GM12878 (cell line): ENCODE data around the gene UBB. TPM values are rescaled to one million over a fixed set of nuclear protein-coding genes. Genes with fewer than 3 reads are reported as not detected.
A peak's percentile ranks its signal among the peaks of the same experiment; 100 is the strongest.

Experiments
- ATAC-seq: fragments of 200-7000 bp; cut with Tn5 transposase; 3 replicates; pipeline ENCODE4 v1.9.1; 2020; ENCODE audit warnings: mild to moderate bottlenecking, moderate library complexity
- BruUV-seq: library from RNA; stranded (reverse); fragments of 400-500 nt; replicated peaks from 2 replicates; lab custom pipeline; 2021; lab: Mats Ljungman, UMichigan
- CTCF ChIA-PET: fragments of 300-600 bp; sonication (Branson Sonifier 250); formaldehyde crosslinking; extraction: SDS; loops from one replicate; lab custom pipeline; 2021; ENCODE audit warnings: inconsistent platforms; lab: Yijun Ruan, JAX
- POLR2A ChIA-PET: fragments of 350-600 bp; formaldehyde crosslinking; extraction: SDS; loops from one replicate; lab custom pipeline; 2021; ENCODE audit warnings: inconsistent platforms; lab: Charles Lee
- RAD21 ChIA-PET: fragments of 300-600 bp; sonication (Branson Sonifier 250); formaldehyde crosslinking; loops from one replicate; lab custom pipeline; 2023; ENCODE audit warnings: antibody characterized with exemption; ENCODE audit not compliant: unreplicated experiment; lab: Charles Lee
- SMC1A ChIA-PET: fragments of 300-600 bp; sonication (Branson Sonifier 250); formaldehyde crosslinking; loops from one replicate; lab custom pipeline; 2023; ENCODE audit not compliant: unreplicated experiment, uncharacterized antibody; lab: Charles Lee
- DNase-seq: peaks from one replicate; pipeline ENCODE4 v3.0.0-alpha.2; 2011; ENCODE audit warnings: low read depth, low spot score
- FAIRE-seq: peaks from 3 replicates; lab custom pipeline; 2011; peaks lifted over from hg19 to GRCh38; lab: Jason Lieb, UNC
- H2AFZ ChIP-seq: 2 replicates; pipeline ENCODE4 v1.6.0; 2011; ENCODE audit warnings: low read depth, low read length, control low read depth; ENCODE audit not compliant: control insufficient read depth
- H3K27ac ChIP-seq: 2 replicates; pipeline ENCODE4 v1.5.1; 2011; ENCODE audit warnings: control low read depth; ENCODE audit not compliant: control insufficient read depth, insufficient read depth
- H3K27me3 ChIP-seq, 2 experiments: replicated peaks in 1 of 2; 2 replicates each; pipeline versions ENCODE4 v1.6.0 to v1.6.1; 2011; ENCODE audit warnings: low read length in 1 of 2; ENCODE audit not compliant: control insufficient read depth in 2 of 2, insufficient read depth in 2 of 2
- H3K36me3 ChIP-seq, 2 experiments: 2 replicates each; pipeline ENCODE4 v1.5.1; 2011; ENCODE audit warnings: low read length in 1 of 2; ENCODE audit not compliant: control insufficient read depth in 2 of 2, insufficient read depth in 2 of 2
- H3K4me1 ChIP-seq: 2 replicates; pipeline ENCODE4 v1.6.1; 2011; ENCODE audit warnings: mild to moderate bottlenecking, low read length, moderate library complexity, mixed read lengths; ENCODE audit not compliant: control insufficient read depth, insufficient read depth
- H3K4me2 ChIP-seq: 2 replicates; pipeline ENCODE4 v1.6.0; 2011; ENCODE audit warnings: control low read depth; ENCODE audit not compliant: control insufficient read depth, insufficient read depth
- H3K4me3 ChIP-seq: fragments of 200-600 bp; sonication (generic); 2 replicates; pipeline ENCODE4 v1.5.1; 2016
- H3K79me2 ChIP-seq: 2 replicates; pipeline ENCODE4 v1.6.0; 2011; ENCODE audit warnings: low read length; ENCODE audit not compliant: control insufficient read depth, insufficient read depth
- H3K9ac ChIP-seq: 2 replicates; pipeline ENCODE4 v1.8.0; 2011; ENCODE audit warnings: low read length, control low read depth, mixed read lengths; ENCODE audit not compliant: control insufficient read depth, insufficient read depth
- H3K9me3 ChIP-seq: replicated peaks from 3 replicates; pipeline ENCODE4 v1.5.1; 2011; ENCODE audit warnings: mild to moderate bottlenecking, low read length; ENCODE audit not compliant: control insufficient read depth, insufficient read depth
- H4K20me1 ChIP-seq: 2 replicates; pipeline ENCODE4 v1.6.0; 2011; ENCODE audit not compliant: control insufficient read depth, insufficient read depth
- CUX1 ChIP-seq: IDR thresholded peaks from 2 replicates; pipeline ENCODE4 v1.6.1; 2012; ENCODE audit warnings: improper control_type of control experiment, low read depth, low read length; ENCODE audit not compliant: insufficient replicate concordance
- E2F8 ChIP-seq: fragments of 450-650 bp; IDR thresholded peaks from 2 replicates; pipeline ENCODE4 v1.6.1; 2018; ENCODE audit warnings: mild to moderate bottlenecking, low read depth, moderate library complexity; ENCODE audit not compliant: partially characterized antibody
- EZH2 ChIP-seq: IDR thresholded peaks from 2 replicates; pipeline ENCODE4 v1.6.1; 2012; ENCODE audit warnings: low read depth, mild to moderate bottlenecking, control low read depth, inconsistent platforms, low read length, borderline replicate concordance; ENCODE audit not compliant: control insufficient read depth
- FOXM1 ChIP-seq: IDR thresholded peaks from 2 replicates; pipeline ENCODE4 v1.6.1; 2012; ENCODE audit warnings: low read depth, mild to moderate bottlenecking, inconsistent platforms, low read length, moderate library complexity
- KDM1A ChIP-seq: fragments of 200-600 bp; sonication (generic); IDR thresholded peaks from 2 replicates; pipeline ENCODE4 v1.6.1; 2016; ENCODE audit warnings: borderline replicate concordance
- MEF2A ChIP-seq: IDR thresholded peaks from 2 replicates; pipeline ENCODE4 v1.6.1; 2011; ENCODE audit warnings: low read depth, mild to moderate bottlenecking, low read length, moderate library complexity; ENCODE audit not compliant: insufficient read depth
- PML ChIP-seq: IDR thresholded peaks from 2 replicates; pipeline ENCODE4 v1.6.1; 2012; ENCODE audit warnings: low read length, inconsistent platforms
- RAD21 ChIP-seq: IDR thresholded peaks from 2 replicates; pipeline ENCODE4 v1.6.1; 2011; ENCODE audit warnings: mild to moderate bottlenecking, low read depth, low read length, moderate library complexity; ENCODE audit not compliant: insufficient read depth
- SKIL ChIP-seq: fragments of 450-650 bp; IDR thresholded peaks from 2 replicates; pipeline ENCODE4 v1.6.1; 2017; ENCODE audit warnings: mild to moderate bottlenecking, low read depth, inconsistent platforms; ENCODE audit not compliant: poor library complexity, severe bottlenecking
- SRF ChIP-seq, 2 experiments: IDR thresholded peaks; 2 replicates each; pipeline ENCODE4 v1.6.1; 2011; ENCODE audit warnings: low read depth in 2 of 2, low read length in 2 of 2, mild to moderate bottlenecking in 1 of 2, moderate library complexity in 1 of 2
- ZZZ3 ChIP-seq: IDR thresholded peaks from 2 replicates; pipeline ENCODE4 v1.6.1; 2011; ENCODE audit warnings: low read depth; ENCODE audit not compliant: control insufficient read depth, insufficient read length
- WGBS: methylation state at CpG from one replicate; pipeline ENCODE4 v1.1.6; 2016; ENCODE audit warnings: low lambda C conversion rate; ENCODE audit not compliant: insufficient replicate concordance, insufficient coverage; ENCODE audit errors: missing lambda C conversion rate; 5-methylcytosine and 5-hydroxymethylcytosine counted together
- in situ Hi-C: fragments of 300-500 bp; cut with MboI; formaldehyde crosslinking; loops from 9 replicates; pipeline ENCODE4 v1.14.3; 2018; ENCODE audit warnings: mixed read lengths
- intact Hi-C: fragments of 100-400 bp; cut with micrococcal nuclease; formaldehyde crosslinking; loops from one replicate; pipeline ENCODE4 v1.14.2; 2022; ENCODE audit not compliant: unreplicated experiment
- polyA plus RNA-seq, 11 experiments: library from polyadenylated mRNA; depleted of rRNA in 4 of 11; unstranded in 6 of 11; stranded (reverse) in 5 of 11; fragments of >200 nt; fragmentation: Nextera tagmentation in 4 of 11; fragmentation: Illumina TruSeq in 1 of 11; extraction: Ambion mirVana in 4 of 11; extraction: Trizol in 1 of 11; gene quantifications; 1 replicate in 1 of 11; 2 replicates in 10 of 11; pipeline versions ENCODE4 v1.2.1 to v1.2.3, GENCODE V29; 2011 to 2016; ENCODE audit warnings: inconsistent platforms in 2 of 11, missing spikeins in 2 of 11, low read depth in 1 of 11
- total RNA-seq, 4 experiments: library from RNA; depleted of rRNA in 3 of 4; stranded (reverse); fragments of >200 nt in 3 of 4; fragmentation: Illumina TruSeq in 1 of 4; extraction: Trizol in 1 of 4; gene quantifications; 2 replicates each; pipeline versions ENCODE4 v1.2.1 to v1.2.3, GENCODE V29; 2013 to 2021

Gene UBB
- total and polyA plus RNA-seq, 10 of the 15 experiments (the other 5 are each of a cell fraction or from before 2014, with no cell fraction given) = 1,133 to 4,246 (median 2,099) TPM

- H3K79me2 ChIP-seq = no peaks in the 10 kb centered on the region
- WGBS = 0% methylated on average over 9 of the region's 14 CpGs
- H3K9me3 ChIP-seq = no peaks in the 10 kb centered on the region
- ChIA-PET RAD21 (interaction anchor here (0.8 to 3.5 kb wide), 12 partner anchors 10 to 580 kb away, joined by 3 to 48 read pairs (median 5); partner anchors contain the start of genes CENPV, TRPV2 and UBB), SMC1A (interaction anchor here (0.8 to 6.4 kb wide), 9 partner anchors 9 to 568 kb away, joined by 3 to 41 read pairs (median 4); partner anchors contain the start of genes TRPV2 and UBB), POLR2A (interaction anchor here (0.5 to 4.1 kb wide), 15 partner anchors 9 to 568 kb away, joined by 3 to 53 read pairs (median 3); partner anchors contain the start of genes TRPV2 and UBB), CTCF (interaction anchor here (0.7 to 6.1 kb wide), 9 partner anchors 9 to 122 kb away, joined by 3 to 55 read pairs (median 5); partner anchors contain the start of genes TRPV2 and UBB)
- peak overlapping the region; percentile 99 for H3K27ac ChIP-seq
- peak overlapping the region; percentile 37; the same call in 1 of the 2 replicates for H3K4me3 ChIP-seq
- FAIRE-seq (peak; percentile 64), DNase-seq (peak; percentile 96), ATAC-seq (peak; percentile 92)
- H4K20me1 ChIP-seq = no peaks in the 10 kb centered on the region
- no peaks in the 10 kb centered on the region for H3K36me3 ChIP-seq
- H3K4me1 ChIP-seq = no peaks in the 10 kb centered on the region; the same call in none of the 2 replicates
- intact Hi-C loops (loop anchor here (1.0 kb wide), 1 partner anchor 8 kb away; no protein-coding TSS in a partner anchor), in situ Hi-C loops (no loop called here)
- peak overlapping the region; percentile 57 for H2AFZ ChIP-seq
- H3K9ac ChIP-seq = peak overlapping the region; percentile 84
- peak overlapping the region; percentile 89 for H3K4me2 ChIP-seq
- no peaks in the 10 kb centered on the region for H3K27me3 ChIP-seq
- TSS peak; percentile 82 for BruUV-seq
- TF ChIP-seq CUX1 (peak; percentile 96), FOXM1 (0 out of 2 replicates have a peak, but pooled peaks have one; percentile 46), ZZZ3 (no peak), SRF (IDR thresholded peaks at IDR 0.05; ENCODE audit: low read depth in 2 of 2, low read length in 2 of 2) (peak in 1 of 2 experiments; percentile 31; a peak in 1 of 4 replicates), KDM1A (no peak), PML (peak; percentile 75), RAD21 (peak; percentile 13; the same call in 1 of the 2 replicates), E2F8 (no peak), EZH2 (no peak), SKIL (peak; percentile 97), MEF2A (no peak)
These were observed 27.2 kb downstream of the UBB start for GRCh38 chr17:16407911-16408588.
